GM21723 (cell line): Measurements from ENCODE around the gene APOO.
"Not testable (repeated sequence)": the region's sequence is repeated elsewhere in the genome, so short reads cannot be mapped to it uniquely, and the experiment has no call there.

Source experiments
- ATAC-seq: cut with Tn5 transposase; IDR thresholded peaks from one replicate; pipeline ENCODE4 v1.9.1; 2021; ENCODE audit warnings: mild to moderate bottlenecking, moderate library complexity; ENCODE audit not compliant: unreplicated experiment

The APOO gene

GRCh38 chrX:23861215-23861896, 46.4 kb downstream of the APOO start:
- no peak for ATAC-seq

GRCh38 chrX:23859238-23859637, 48.5 kb downstream of the APOO start:
- not testable (repeated sequence) for ATAC-seq

GRCh38 chrX:23857935-23858334, 49.8 kb downstream of the APOO start:
- no peak for ATAC-seq

- ATAC-seq = no peak
Observed at GRCh38 chrX:23857363-23857762, 50.4 kb downstream of the APOO start.

GRCh38 chrX:23855569-23855968, 52.2 kb downstream of the APOO start:
- no peak for ATAC-seq

GRCh38 chrX:23854945-23855344, 52.8 kb downstream of the APOO start:
- no peak for ATAC-seq

GRCh38 chrX:23854122-23854521, 53.6 kb downstream of the APOO start:
- no peak for ATAC-seq

- ATAC-seq = no peak
Observed at GRCh38 chrX:23851544-23851943, 56.2 kb downstream of the APOO start.

GRCh38 chrX:23849241-23849640, 58.5 kb downstream of the APOO start:
- ATAC-seq = no peak

GRCh38 chrX:23845351-23845817, 62.4 kb downstream of the APOO start:
- no peak for ATAC-seq

GRCh38 chrX:23844502-23845138, 63.1 kb downstream of the APOO start:
- ATAC-seq = no peak

- ATAC-seq = no peak
Observed at GRCh38 chrX:23841847-23842522, 65.8 kb downstream of the APOO start.

- ATAC-seq = no peak
Observed at GRCh38 chrX:23840674-23841073, 67.1 kb downstream of the APOO start.

- no peak for ATAC-seq
Observed at GRCh38 chrX:23838953-23839352, 68.8 kb downstream of the APOO start.

GRCh38 chrX:23832721-23833120, 75.0 kb downstream of the APOO start:
- ATAC-seq = no peak

GRCh38 chrX:23828881-23829280, 78.9 kb downstream of the APOO start:
- ATAC-seq = no peak

GRCh38 chrX:23826653-23827052, 81.1 kb downstream of the APOO start:
- no peak for ATAC-seq

GRCh38 chrX:23826216-23826615, 81.5 kb downstream of the APOO start:
- no peak for ATAC-seq

- ATAC-seq = no peak
Observed at GRCh38 chrX:23825675-23826074, 82.1 kb downstream of the APOO start.

- no peak for ATAC-seq
Observed at GRCh38 chrX:23822841-23823240, 84.9 kb downstream of the APOO start.

- ATAC-seq = no peak
Observed at GRCh38 chrX:23822397-23822796, 85.3 kb downstream of the APOO start.

- no peak for ATAC-seq
Observed at GRCh38 chrX:23821847-23822246, 85.9 kb downstream of the APOO start.
